CD8-positive, alpha-beta memory T cell (primary cell): Measurements from ENCODE around the gene COG7. TPM values are rescaled to one million over a fixed set of nuclear protein-coding genes. Genes with fewer than 3 reads are reported as not detected.
A peak's percentile ranks its signal among the peaks of the same experiment; 100 is the strongest.

Experiments
- CTCF ChIA-PET: fragments of 350-600 bp; sonication (Branson Sonifier 250); formaldehyde crosslinking; loops from one replicate; lab custom pipeline; 2021; ENCODE audit warnings: antibody characterized with exemption; lab: Charles Lee
- POLR2A ChIA-PET: fragments of 350-600 bp; sonication (Branson Sonifier 250); formaldehyde crosslinking; loops from one replicate; lab custom pipeline; 2021; ENCODE audit warnings: antibody characterized with exemption; lab: Charles Lee
- DNase-seq, 5 donors: peaks; one replicate each; pipeline versions ENCODE4 v3.0.0 to v3.0.0-alpha.2; 2020 to 2022; ENCODE audit warnings: mixed read lengths in 1 of 5
- H3K27ac ChIP-seq: one replicate; pipeline ENCODE4 v1.7.0; 2013; ENCODE audit warnings: low read depth, mild to moderate bottlenecking, low read length, moderate library complexity
- H3K27me3 ChIP-seq: 2 replicates; pipeline ENCODE4 v1.7.0; 2013; ENCODE audit warnings: low read length, mild to moderate bottlenecking; ENCODE audit not compliant: insufficient read depth, poor library complexity, severe bottlenecking
- H3K36me3 ChIP-seq: 2 replicates; pipeline ENCODE4 v1.7.0; 2013; ENCODE audit warnings: mild to moderate bottlenecking, low read length, moderate library complexity; ENCODE audit not compliant: insufficient read depth
- H3K4me1 ChIP-seq: 2 replicates; pipeline ENCODE4 v1.7.0; 2013; ENCODE audit warnings: mild to moderate bottlenecking, low read length, moderate library complexity; ENCODE audit not compliant: insufficient read depth
- H3K4me3 ChIP-seq: 2 replicates; pipeline ENCODE4 v1.7.0; 2013; ENCODE audit warnings: mild to moderate bottlenecking, low read length
- H3K9me3 ChIP-seq: 2 replicates; pipeline ENCODE4 v1.7.0; 2013; ENCODE audit warnings: mild to moderate bottlenecking, low read length
- H3K27ac Mint-ChIP-seq, 8 donors: one replicate each; pipeline ENCODE4 v1.8.0; 2020 to 2021; ENCODE audit warnings: mixed read lengths in 8 of 8, mild to moderate bottlenecking in 6 of 8, inconsistent platforms in 3 of 8, moderate library complexity in 3 of 8
- H3K27me3 Mint-ChIP-seq, 2 donors: one replicate each; pipeline ENCODE4 v1.8.0; 2020 to 2021; ENCODE audit warnings: mixed read lengths in 2 of 2, mild to moderate bottlenecking in 1 of 2, moderate library complexity in 1 of 2
- H3K36me3 Mint-ChIP-seq, 3 donors: one replicate each; pipeline ENCODE4 v1.8.0; 2020 to 2021; ENCODE audit warnings: mixed read lengths in 3 of 3, inconsistent platforms in 1 of 3, mild to moderate bottlenecking in 1 of 3
- H3K4me1 Mint-ChIP-seq, 3 donors: one replicate each; pipeline ENCODE4 v1.8.0; 2020 to 2021; ENCODE audit warnings: mixed read lengths in 3 of 3, inconsistent platforms in 1 of 3, mild to moderate bottlenecking in 1 of 3
- H3K4me3 Mint-ChIP-seq, 7 donors: one replicate each; pipeline ENCODE4 v1.8.0; 2020 to 2021; ENCODE audit warnings: mixed read lengths in 7 of 7, mild to moderate bottlenecking in 6 of 7, moderate library complexity in 4 of 7, inconsistent platforms in 2 of 7
- H3K9me3 Mint-ChIP-seq, 5 donors: one replicate each; pipeline ENCODE4 v1.8.0; 2020 to 2022; ENCODE audit warnings: mixed read lengths in 5 of 5, mild to moderate bottlenecking in 3 of 5, moderate library complexity in 2 of 5, inconsistent platforms in 1 of 5
- polyA plus RNA-seq: library from polyadenylated mRNA; unstranded; fragments of 300-500 nt; fragmentation: Illumina TruSeq; gene quantifications from one replicate; pipeline ENCODE4 v1.2.3, GENCODE V29; 2021
- total RNA-seq, 2 experiments: library from RNA; stranded (reverse); gene quantifications; one replicate each; pipeline ENCODE4 v1.2.3, GENCODE V29; 2021

The COG7 gene
- total and polyA plus RNA-seq, 3 experiments from 2014 or later: 13.9 to 17.9 (median 15.8) TPM

GRCh38 chr16:23365602-23366240, 87.3 kb downstream of the COG7 start:
- ChIA-PET POLR2A (interaction anchor here (0.5 to 0.6 kb wide), 2 partner anchors 36 to 476 kb away, joined by 3 to 7 read pairs; no protein-coding TSS in a partner anchor), CTCF (no interaction called here)
- Histone ChIP-seq H3K4me3 (no peak overlapping the region), H3K9me3 (no peaks in the 10 kb centered on the region), H3K27ac (no peak overlapping the region), H3K4me1 (no peaks in the 10 kb centered on the region), H3K27me3 (no peaks in the 10 kb centered on the region), H3K36me3 (no peaks in the 10 kb centered on the region)
- no peaks in the 10 kb centered on the region for H3K36me3 Mint-ChIP-seq
- H3K27ac Mint-ChIP-seq: peak overlapping the region in 1 of 8 donors; percentile 46
- H3K4me1 Mint-ChIP-seq: peaks cover 4 to 12% (median 9%) of the 10 kb centered on the region in 3 donors
- no peaks in the 10 kb centered on the region for H3K9me3 Mint-ChIP-seq
- H3K4me3 Mint-ChIP-seq: no peak overlapping the region
- no peak for DNase-seq
- peaks cover 4 to 8% of the 10 kb centered on the region in 2 donors for H3K27me3 Mint-ChIP-seq

GRCh38 chr16:23362460-23363317, 90.3 kb downstream of the COG7 start:
- no peaks in the 10 kb centered on the region for H3K9me3 ChIP-seq
- Mint-ChIP-seq H3K9me3 (no peaks in the 10 kb centered on the region), H3K4me1 (peaks cover 4 to 12% (median 9%) of the 10 kb centered on the region in 3 donors), H3K4me3 (no peak overlapping the region), H3K27me3 (peaks cover 2 to 8% of the 10 kb centered on the region in 2 donors), H3K36me3 (no peaks in the 10 kb centered on the region), H3K27ac (no peak overlapping the region)
- no peak overlapping the region for H3K4me3 ChIP-seq
- no peaks in the 10 kb centered on the region for H3K36me3 ChIP-seq
- no peaks in the 10 kb centered on the region for H3K27me3 ChIP-seq
- CTCF ChIA-PET: no interaction called here
- POLR2A ChIA-PET: no interaction called here
- DNase-seq: no peak
- H3K4me1 ChIP-seq: no peaks in the 10 kb centered on the region
- H3K27ac ChIP-seq: no peak overlapping the region

GRCh38 chr16:23359092-23359760, 93.8 kb downstream of the COG7 start:
- Histone ChIP-seq H3K36me3 (no peaks in the 10 kb centered on the region), H3K4me1 (no peaks in the 10 kb centered on the region), H3K4me3 (no peak overlapping the region), H3K27ac (no peak overlapping the region), H3K27me3 (no peaks in the 10 kb centered on the region), H3K9me3 (no peaks in the 10 kb centered on the region)
- Mint-ChIP-seq H3K4me3 (no peak overlapping the region), H3K27ac (peak overlapping the region in 1 of 8 donors; percentile 22), H3K27me3 (peaks cover 2 to 14% of the 10 kb centered on the region in 2 donors), H3K9me3 (no peaks in the 10 kb centered on the region), H3K4me1 (no peaks in the 10 kb centered on the region), H3K36me3 (no peaks in the 10 kb centered on the region)
- DNase-seq: no peak
- POLR2A ChIA-PET: no interaction called here
- CTCF ChIA-PET: no interaction called here

- H3K4me3 Mint-ChIP-seq: no peak overlapping the region
- POLR2A ChIA-PET: no interaction called here
- CTCF ChIA-PET: no interaction called here
- Histone ChIP-seq H3K4me3 (no peak overlapping the region), H3K36me3 (no peaks in the 10 kb centered on the region), H3K4me1 (no peaks in the 10 kb centered on the region), H3K27me3 (no peaks in the 10 kb centered on the region), H3K27ac (no peak overlapping the region), H3K9me3 (no peaks in the 10 kb centered on the region)
- no peak overlapping the region for H3K27ac Mint-ChIP-seq
- H3K4me1 Mint-ChIP-seq: no peaks in the 10 kb centered on the region
- no peaks in the 10 kb centered on the region for H3K36me3 Mint-ChIP-seq
- no peak for DNase-seq
- H3K9me3 Mint-ChIP-seq: no peaks in the 10 kb centered on the region
- peaks cover 2 to 22% of the 10 kb centered on the region in 2 donors for H3K27me3 Mint-ChIP-seq
Observed at GRCh38 chr16:23357761-23358290, 95.2 kb downstream of the COG7 start.

GRCh38 chr16:23356941-23357340, 96.0 kb downstream of the COG7 start:
- H3K27me3 ChIP-seq: no peaks in the 10 kb centered on the region
- Mint-ChIP-seq H3K27ac (no peak overlapping the region), H3K9me3 (peaks cover 0 to 4% (median 0%) of the 10 kb centered on the region in 5 donors), H3K36me3 (no peaks in the 10 kb centered on the region), H3K4me1 (no peaks in the 10 kb centered on the region), H3K4me3 (no peak overlapping the region), H3K27me3 (peaks cover 7 to 28% of the 10 kb centered on the region in 2 donors)
- no peaks in the 10 kb centered on the region for H3K4me1 ChIP-seq
- H3K36me3 ChIP-seq: no peaks in the 10 kb centered on the region
- H3K4me3 ChIP-seq: no peak overlapping the region
- POLR2A ChIA-PET: no interaction called here
- no peak for DNase-seq
- H3K9me3 ChIP-seq: no peaks in the 10 kb centered on the region
- H3K27ac ChIP-seq: no peak overlapping the region
- CTCF ChIA-PET: no interaction called here

GRCh38 chr16:23355106-23355670, 97.8 kb downstream of the COG7 start:
- DNase-seq: no peak
- no peaks in the 10 kb centered on the region for H3K36me3 Mint-ChIP-seq
- Histone ChIP-seq H3K27me3 (no peaks in the 10 kb centered on the region), H3K4me3 (no peak overlapping the region), H3K27ac (no peak overlapping the region), H3K4me1 (no peaks in the 10 kb centered on the region), H3K9me3 (no peaks in the 10 kb centered on the region), H3K36me3 (no peaks in the 10 kb centered on the region)
- no peak overlapping the region for H3K27ac Mint-ChIP-seq
- ChIA-PET POLR2A (no interaction called here), CTCF (no interaction called here)
- H3K4me1 Mint-ChIP-seq: no peaks in the 10 kb centered on the region
- H3K4me3 Mint-ChIP-seq: no peak overlapping the region
- H3K9me3 Mint-ChIP-seq: peaks cover 0 to 4% (median 0%) of the 10 kb centered on the region in 5 donors
- H3K27me3 Mint-ChIP-seq: peaks cover 6 to 31% of the 10 kb centered on the region in 2 donors

GRCh38 chr16:23354246-23354645, 98.7 kb downstream of the COG7 start:
- Mint-ChIP-seq H3K27ac (no peak overlapping the region), H3K36me3 (no peaks in the 10 kb centered on the region), H3K4me3 (no peak overlapping the region), H3K4me1 (no peaks in the 10 kb centered on the region), H3K27me3 (peaks cover 6 to 35% of the 10 kb centered on the region in 2 donors), H3K9me3 (peaks cover 0 to 4% (median 0%) of the 10 kb centered on the region in 5 donors)
- ChIA-PET POLR2A (no interaction called here), CTCF (no interaction called here)
- no peaks in the 10 kb centered on the region for H3K9me3 ChIP-seq
- DNase-seq: no peak
- H3K27me3 ChIP-seq: no peaks in the 10 kb centered on the region
- H3K27ac ChIP-seq: no peak overlapping the region
- no peaks in the 10 kb centered on the region for H3K4me1 ChIP-seq
- no peaks in the 10 kb centered on the region for H3K36me3 ChIP-seq
- H3K4me3 ChIP-seq: no peak overlapping the region
